GM21515 (cell line): ENCODE results near the gene PFKFB4.
"Not testable (repeated sequence)": the region's sequence is repeated elsewhere in the genome, so short reads cannot be mapped to it uniquely, and the experiment has no call there.

ENCODE experiments used
- ATAC-seq: cut with Tn5 transposase; IDR thresholded peaks from one replicate; pipeline ENCODE4 v1.9.1; 2021; ENCODE audit not compliant: unreplicated experiment

PFKFB4 gene

GRCh38 chr3:48502728-48503168 lies 53.9 kb downstream of the PFKFB4 start:
- no peak for ATAC-seq

- ATAC-seq, result no peak
Measured at GRCh38 chr3:48502121-48502520, 54.5 kb downstream of the PFKFB4 start.

- no peak for ATAC-seq
Measured at GRCh38 chr3:48501196-48501595, 55.4 kb downstream of the PFKFB4 start.

- ATAC-seq, result no peak
Measured at GRCh38 chr3:48500656-48501055, 55.9 kb downstream of the PFKFB4 start.

GRCh38 chr3:48493203-48493501 lies 63.5 kb downstream of the PFKFB4 start:
- ATAC-seq, result no peak

GRCh38 chr3:48492461-48493202 lies 64.0 kb downstream of the PFKFB4 start:
- ATAC-seq, result no peak

GRCh38 chr3:48486952-48487351 lies 69.7 kb downstream of the PFKFB4 start:
- no peak for ATAC-seq

GRCh38 chr3:48482822-48483221 lies 73.8 kb downstream of the PFKFB4 start:
- not testable (repeated sequence) for ATAC-seq

GRCh38 chr3:48480891-48481290 lies 75.7 kb downstream of the PFKFB4 start:
- ATAC-seq, result not testable (repeated sequence)

GRCh38 chr3:48478626-48479555 lies 77.7 kb downstream of the PFKFB4 start:
- no peak for ATAC-seq

GRCh38 chr3:48477959-48478520 lies 78.6 kb downstream of the PFKFB4 start:
- no peak for ATAC-seq

GRCh38 chr3:48476426-48477053 lies 80.1 kb downstream of the PFKFB4 start:
- no peak for ATAC-seq

GRCh38 chr3:48475188-48475587 lies 81.4 kb downstream of the PFKFB4 start:
- ATAC-seq, result no peak

GRCh38 chr3:48474619-48475018 lies 82.0 kb downstream of the PFKFB4 start:
- ATAC-seq, result no peak

- not testable (repeated sequence) for ATAC-seq
Measured at GRCh38 chr3:48474031-48474430, 82.6 kb downstream of the PFKFB4 start.

GRCh38 chr3:48473617-48473952 lies 83.0 kb downstream of the PFKFB4 start:
- no peak for ATAC-seq

GRCh38 chr3:48472923-48473616 lies 83.5 kb downstream of the PFKFB4 start:
- ATAC-seq, result peak; percentile 66

GRCh38 chr3:48472673-48472922 lies 84.0 kb downstream of the PFKFB4 start:
- ATAC-seq, result peak; percentile 12

GRCh38 chr3:48470286-48470685 lies 86.3 kb downstream of the PFKFB4 start:
- no peak for ATAC-seq

GRCh38 chr3:48469046-48469915 lies 87.3 kb downstream of the PFKFB4 start:
- no peak for ATAC-seq
